ENCODE measurements around the gene TECPR2.
"Not testable (repeated sequence)": the region's sequence is repeated elsewhere in the genome, so short reads cannot be mapped to it uniquely, and the experiment has no call there.

Gene TECPR2

GRCh38 chr14:102539544-102540314 is 177.0 kb downstream of the TECPR2 start:
- no peak for DNase-seq

GRCh38 chr14:102540315-102541028 is 177.7 kb downstream of the TECPR2 start:
- no peak for DNase-seq

- not testable (repeated sequence) for DNase-seq
Observed at GRCh38 chr14:102541029-102541491, 178.3 kb downstream of the TECPR2 start.

DNA sequence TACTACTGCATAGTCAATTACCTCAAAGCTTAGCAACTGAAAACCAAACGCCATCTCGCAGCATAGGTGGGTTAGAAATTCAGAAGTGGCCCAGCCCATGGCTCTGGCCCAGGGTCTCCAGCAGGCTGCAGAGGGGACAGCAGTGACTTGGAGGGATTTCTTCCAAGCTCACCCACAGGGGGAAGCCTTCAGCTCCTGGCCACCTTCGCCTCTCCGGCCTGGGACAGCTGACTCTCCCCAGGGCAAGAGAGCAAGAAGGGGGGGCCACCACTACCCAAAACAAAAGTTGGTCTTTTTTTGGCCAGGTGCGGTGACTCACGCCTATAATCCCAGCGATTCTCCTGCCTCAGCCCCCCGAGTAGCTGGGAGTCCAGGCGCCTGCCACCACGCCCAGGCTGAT is 179.0 kb downstream of the TECPR2 start:
- DNase-seq, result no peak

GRCh38 chr14:102544046-102544746 is 181.5 kb downstream of the TECPR2 start:
- no peak for DNase-seq

DNA sequence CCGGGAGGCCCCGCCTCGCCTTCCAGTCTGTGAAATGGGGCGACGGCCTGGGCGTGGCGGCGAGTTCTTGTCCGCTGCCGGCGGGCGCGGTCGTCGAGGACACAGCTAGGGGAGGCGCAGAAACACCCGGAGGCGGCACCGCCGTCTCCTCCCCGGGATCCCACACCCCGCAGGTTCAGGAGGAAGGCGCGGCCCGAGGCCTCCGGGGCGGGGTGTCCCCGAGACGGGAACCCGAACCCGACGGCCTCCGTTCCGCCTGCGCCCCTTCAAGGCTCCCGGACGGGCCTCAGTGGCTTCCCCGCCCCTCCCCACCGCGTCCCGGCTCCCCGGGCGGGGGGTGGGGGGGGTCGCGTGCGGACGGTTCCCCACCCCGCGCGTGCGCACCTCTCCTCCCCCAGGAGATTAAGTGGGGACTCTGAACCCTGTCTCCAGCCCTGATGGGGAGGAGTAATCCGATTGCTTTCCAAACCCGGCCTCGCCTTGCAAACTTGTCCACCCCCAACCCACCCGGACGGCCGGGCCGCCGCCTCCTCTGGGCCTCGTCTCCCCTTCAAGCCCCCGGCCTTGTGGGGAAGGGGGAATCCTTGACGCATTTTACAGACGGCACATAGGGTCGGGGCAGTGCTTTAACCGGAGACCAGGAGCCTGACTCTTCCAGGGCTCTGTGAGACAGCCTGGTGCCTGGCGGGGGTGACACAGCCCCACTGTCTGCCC is 182.2 kb downstream of the TECPR2 start:
- DNase-seq, result no peak

DNA sequence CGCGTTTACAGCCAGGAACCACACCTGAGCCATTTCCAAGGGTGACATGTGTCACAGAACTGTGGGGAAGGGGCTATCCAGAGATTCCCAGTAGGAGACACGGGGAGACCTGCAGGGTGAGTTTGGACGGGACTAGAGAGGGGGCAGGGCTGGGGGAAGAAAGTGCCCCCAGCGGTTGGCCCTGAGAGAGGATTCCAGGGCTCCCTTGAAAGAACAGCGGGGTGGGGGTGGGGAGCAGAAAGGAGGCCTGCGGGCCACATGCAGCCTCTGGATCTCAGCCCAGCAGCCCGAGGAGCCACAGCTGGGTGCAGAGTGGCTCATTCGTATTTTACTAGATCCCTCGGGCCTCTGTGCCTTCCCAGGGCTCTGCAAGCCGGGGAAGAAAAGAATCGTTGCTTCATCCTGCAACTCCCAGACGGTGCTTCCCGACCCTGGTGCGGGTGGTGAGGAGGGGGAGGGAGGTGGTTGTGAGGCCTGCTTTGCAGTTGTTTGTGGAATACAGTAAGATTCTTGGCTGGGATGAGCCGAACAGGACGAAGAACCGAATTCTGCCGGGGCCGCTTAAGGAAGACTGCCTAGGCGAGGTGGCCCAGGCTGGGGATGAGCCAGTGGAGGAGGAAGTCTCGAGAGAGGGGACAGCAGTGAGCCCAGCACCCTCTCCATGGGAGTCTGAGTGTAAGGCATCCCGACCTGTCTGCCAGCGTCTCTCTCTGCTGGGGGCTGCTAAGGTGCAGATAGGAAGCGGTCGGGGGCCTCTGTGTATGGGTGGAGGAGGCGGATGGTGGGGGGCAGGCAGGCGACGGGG is 182.9 kb downstream of the TECPR2 start:
- no peak for DNase-seq

DNA sequence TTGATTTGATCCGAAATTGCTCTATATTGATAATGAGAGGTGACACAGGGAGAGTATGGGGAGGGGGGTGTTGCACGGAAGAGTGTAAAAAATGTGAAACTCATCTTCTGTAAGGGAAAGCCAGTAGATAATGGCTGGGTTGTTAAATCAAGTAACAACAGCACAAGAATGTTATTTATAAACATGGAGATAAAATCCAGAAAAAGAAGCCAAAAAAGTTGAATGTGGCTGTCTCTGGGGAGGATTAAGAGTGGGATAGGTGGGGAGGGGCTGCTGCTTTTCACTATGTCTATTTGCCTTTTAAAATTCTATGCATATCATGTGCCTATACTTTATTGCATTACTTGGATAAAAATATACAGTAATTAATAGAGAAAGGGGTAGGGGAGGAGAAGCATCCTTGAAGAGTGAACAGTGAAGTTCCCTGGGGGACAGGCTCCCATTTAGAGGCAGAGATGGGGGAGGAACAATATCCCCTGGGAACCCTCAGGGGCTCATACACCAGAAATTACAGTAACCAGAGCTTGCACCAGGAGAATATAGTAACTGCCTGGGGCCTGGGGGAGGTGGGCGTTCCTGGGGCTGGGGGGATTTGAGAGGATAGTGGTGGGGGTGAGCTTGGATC is 186.0 kb downstream of the TECPR2 start:
- DNase-seq, result no peak

DNA sequence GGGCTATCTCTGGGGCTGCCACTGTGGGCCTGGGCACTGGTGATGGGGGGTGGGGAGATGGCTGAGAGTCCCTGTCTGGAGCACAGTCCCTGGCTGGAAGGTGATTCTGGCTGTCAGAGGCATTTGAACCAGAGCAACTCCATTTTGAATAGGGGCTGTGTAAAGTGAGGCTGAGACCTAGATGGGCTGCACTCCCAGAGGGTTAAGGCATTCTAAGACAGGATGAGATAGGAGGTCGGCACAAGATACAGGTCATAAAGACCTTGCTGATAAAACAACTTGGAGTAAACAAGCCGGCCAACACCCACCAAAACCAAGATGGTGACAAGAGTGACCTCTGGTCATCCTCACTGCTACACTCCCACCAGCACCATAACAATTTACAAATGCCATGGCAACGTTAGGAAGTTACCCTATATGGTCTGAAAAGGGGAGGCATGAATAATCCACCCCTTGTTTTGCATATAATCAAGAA is 188.2 kb downstream of the TECPR2 start:
- DNase-seq, result not testable (repeated sequence)

Data from GOT3 (cell line).